Spleen (tissue), 7 donors: ENCODE data around the gene CCDC70.

Experiments used
- POLR2AphosphoS5 ChIP-seq, 3 donors: sonication (generic); formaldehyde crosslinking; IDR thresholded peaks; one replicate each; pipeline ENCODE4 v1.5.1; 2017; ENCODE audit warnings: antibody characterized with exemption in 3 of 3
- TF ChIP-seq, protein P1 (sequence below), 11 experiments: fragments of 200-600 bp in 7 of 11; fragments of 450-650 bp in 4 of 11; sonication (generic) in 4 of 11; IDR thresholded peaks in 8 of 11; conservative IDR thresholded peaks in 3 of 11; 1 replicate in 7 of 11; 2 replicates in 4 of 11; pipeline versions ENCODE4 v1.4.0 to v1.8.0; 2016 to 2021; ENCODE audit warnings: antibody characterized with exemption in 11 of 11, inconsistent platforms in 4 of 11, mild to moderate bottlenecking in 1 of 11
- donor health status: DM: no; HTN: no; CAD: no; lungs with moderate emphysema.
- donor health status: DM: no; HTN: no; CAD: no.
- donor health status: DM: no; HTN: no; CAD: no.

GRCh38 chr13:51874651-51875050, 12.9 kb downstream of the CCDC70 start:
- TF ChIP-seq, protein P1, sequence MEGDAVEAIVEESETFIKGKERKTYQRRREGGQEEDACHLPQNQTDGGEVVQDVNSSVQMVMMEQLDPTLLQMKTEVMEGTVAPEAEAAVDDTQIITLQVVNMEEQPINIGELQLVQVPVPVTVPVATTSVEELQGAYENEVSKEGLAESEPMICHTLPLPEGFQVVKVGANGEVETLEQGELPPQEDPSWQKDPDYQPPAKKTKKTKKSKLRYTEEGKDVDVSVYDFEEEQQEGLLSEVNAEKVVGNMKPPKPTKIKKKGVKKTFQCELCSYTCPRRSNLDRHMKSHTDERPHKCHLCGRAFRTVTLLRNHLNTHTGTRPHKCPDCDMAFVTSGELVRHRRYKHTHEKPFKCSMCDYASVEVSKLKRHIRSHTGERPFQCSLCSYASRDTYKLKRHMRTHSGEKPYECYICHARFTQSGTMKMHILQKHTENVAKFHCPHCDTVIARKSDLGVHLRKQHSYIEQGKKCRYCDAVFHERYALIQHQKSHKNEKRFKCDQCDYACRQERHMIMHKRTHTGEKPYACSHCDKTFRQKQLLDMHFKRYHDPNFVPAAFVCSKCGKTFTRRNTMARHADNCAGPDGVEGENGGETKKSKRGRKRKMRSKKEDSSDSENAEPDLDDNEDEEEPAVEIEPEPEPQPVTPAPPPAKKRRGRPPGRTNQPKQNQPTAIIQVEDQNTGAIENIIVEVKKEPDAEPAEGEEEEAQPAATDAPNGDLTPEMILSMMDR (IDR thresholded peaks at IDR 0.05 in 8 of 11, conservative IDR thresholded peaks at IDR 0.05 in 3 of 11) = no peak
- TF ChIP-seq POLR2AphosphoS5 (IDR thresholded peaks at IDR 0.05) = no peak
